ENCODE results near the gene SETX.

The SETX gene

GRCh38 chr9:132224645-132225044 is 130.1 kb downstream of the SETX start:
- no peaks in the 10 kb centered on the region for H3K27me3 ChIP-seq (replicated peaks; ENCODE audit: control insufficient read depth, insufficient read depth, low read length, poor library complexity, severe bottlenecking)
- no peak for DNase-seq
- no peaks in the 10 kb centered on the region for H3K4me1 ChIP-seq (ENCODE audit: control insufficient read depth, insufficient read depth, low read length, poor library complexity, severe bottlenecking)
- H3K27ac ChIP-seq (ENCODE audit: insufficient read depth, low read length, poor library complexity, severe bottlenecking) = no peak overlapping the region
- no peaks in the 10 kb centered on the region for H3K9me3 ChIP-seq (ENCODE audit: control insufficient read depth, low read length)
- H3K36me3 ChIP-seq (ENCODE audit: control insufficient read depth, insufficient read depth, low read length) = no peaks in the 10 kb centered on the region
- H3K4me3 ChIP-seq (ENCODE audit: insufficient read depth, low read depth, low read length, poor library complexity, severe bottlenecking) = no peak overlapping the region

DNA sequence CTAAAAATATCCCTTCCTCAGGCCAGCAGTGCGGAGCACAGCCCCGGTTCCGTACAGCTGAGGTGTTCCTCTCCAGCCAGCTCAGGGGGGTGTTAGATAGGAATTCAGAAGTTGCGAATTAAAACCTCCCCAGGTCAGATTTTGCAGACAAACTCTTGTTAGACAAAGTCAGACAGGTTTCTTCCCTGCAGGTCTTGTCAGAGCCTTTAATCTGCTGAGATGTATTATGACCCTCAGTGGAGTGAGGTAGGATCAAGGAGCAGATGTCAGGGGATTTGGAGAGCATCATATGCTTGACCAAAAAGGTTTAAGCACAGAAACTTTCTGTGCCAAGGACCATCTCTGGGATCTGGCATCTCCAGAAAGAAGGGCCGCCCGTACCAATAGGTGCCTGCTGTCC is 132.8 kb downstream of the SETX start:
- Histone ChIP-seq H3K9me3 (ENCODE audit: control insufficient read depth, low read length) (no peaks in the 10 kb centered on the region), H3K27ac (ENCODE audit: insufficient read depth, low read length, poor library complexity, severe bottlenecking) (no peak overlapping the region), H3K27me3 (replicated peaks; ENCODE audit: control insufficient read depth, insufficient read depth, low read length, poor library complexity, severe bottlenecking) (no peaks in the 10 kb centered on the region), H3K4me1 (ENCODE audit: control insufficient read depth, insufficient read depth, low read length, poor library complexity, severe bottlenecking) (no peaks in the 10 kb centered on the region), H3K4me3 (ENCODE audit: insufficient read depth, low read depth, low read length, poor library complexity, severe bottlenecking) (no peak overlapping the region), H3K36me3 (ENCODE audit: control insufficient read depth, insufficient read depth, low read length) (no peaks in the 10 kb centered on the region)
- no peak for DNase-seq

GRCh38 chr9:132218208-132218607 is 136.6 kb downstream of the SETX start:
- Histone ChIP-seq H3K27me3 (replicated peaks; ENCODE audit: control insufficient read depth, insufficient read depth, low read length, poor library complexity, severe bottlenecking) (no peaks in the 10 kb centered on the region), H3K36me3 (ENCODE audit: control insufficient read depth, insufficient read depth, low read length) (no peaks in the 10 kb centered on the region), H3K4me1 (ENCODE audit: control insufficient read depth, insufficient read depth, low read length, poor library complexity, severe bottlenecking) (no peaks in the 10 kb centered on the region), H3K9me3 (ENCODE audit: control insufficient read depth, low read length) (no peaks in the 10 kb centered on the region), H3K4me3 (ENCODE audit: insufficient read depth, low read depth, low read length, poor library complexity, severe bottlenecking) (no peak overlapping the region), H3K27ac (ENCODE audit: insufficient read depth, low read length, poor library complexity, severe bottlenecking) (no peak overlapping the region)
- no peak for DNase-seq

DNA sequence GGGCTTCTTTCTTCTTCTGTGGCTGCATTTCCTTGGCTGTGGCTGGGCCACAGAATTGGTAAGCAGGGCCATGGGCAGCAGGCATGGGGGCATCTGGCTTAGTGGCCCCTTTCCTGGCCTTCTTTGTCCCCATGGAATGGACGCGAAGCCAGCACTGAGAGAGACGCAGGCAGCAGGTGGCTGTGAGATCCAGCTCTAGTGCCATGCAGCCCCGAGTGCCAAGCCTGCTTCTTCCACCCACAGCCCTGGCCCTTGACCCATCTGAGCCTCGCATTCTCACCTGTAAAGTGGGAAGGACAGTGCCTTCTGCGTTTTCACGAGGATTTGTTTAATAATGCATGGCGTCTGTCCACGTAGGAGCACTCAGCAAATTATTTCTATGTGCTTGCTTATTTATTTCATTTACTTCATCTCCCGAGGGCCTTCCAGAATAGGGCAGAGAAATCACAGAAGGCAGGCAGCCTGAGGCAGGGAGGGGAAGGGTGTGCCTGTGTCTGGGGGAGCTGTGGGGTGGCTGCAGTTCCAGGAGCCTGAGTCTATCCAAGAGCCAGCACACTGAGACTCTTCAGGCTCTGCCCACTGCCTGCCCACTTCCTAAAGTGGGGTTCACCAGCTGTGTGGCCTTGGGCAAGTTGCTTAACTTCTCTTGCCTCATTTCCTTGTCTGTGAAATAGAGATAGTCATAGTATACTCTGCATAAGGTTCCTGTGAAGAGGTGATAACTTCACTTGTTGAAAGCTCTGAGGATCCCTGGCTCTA is 137.7 kb downstream of the SETX start:
- no peaks in the 10 kb centered on the region for H3K4me1 ChIP-seq (ENCODE audit: control insufficient read depth, insufficient read depth, low read length, poor library complexity, severe bottlenecking)
- no peaks in the 10 kb centered on the region for H3K36me3 ChIP-seq (ENCODE audit: control insufficient read depth, insufficient read depth, low read length)
- H3K27me3 ChIP-seq (replicated peaks; ENCODE audit: control insufficient read depth, insufficient read depth, low read length, poor library complexity, severe bottlenecking) = no peaks in the 10 kb centered on the region
- no peak overlapping the region for H3K27ac ChIP-seq (ENCODE audit: insufficient read depth, low read length, poor library complexity, severe bottlenecking)
- H3K9me3 ChIP-seq (ENCODE audit: control insufficient read depth, low read length) = no peaks in the 10 kb centered on the region
- no peak overlapping the region for H3K4me3 ChIP-seq (ENCODE audit: insufficient read depth, low read depth, low read length, poor library complexity, severe bottlenecking)
- no peak for DNase-seq

GRCh38 chr9:132214027-132214622 is 140.7 kb downstream of the SETX start:
- Histone ChIP-seq H3K9me3 (ENCODE audit: control insufficient read depth, low read length) (no peaks in the 10 kb centered on the region), H3K36me3 (ENCODE audit: control insufficient read depth, insufficient read depth, low read length) (no peaks in the 10 kb centered on the region), H3K27ac (ENCODE audit: insufficient read depth, low read length, poor library complexity, severe bottlenecking) (no peak overlapping the region), H3K4me3 (ENCODE audit: insufficient read depth, low read depth, low read length, poor library complexity, severe bottlenecking) (no peak overlapping the region), H3K27me3 (replicated peaks; ENCODE audit: control insufficient read depth, insufficient read depth, low read length, poor library complexity, severe bottlenecking) (no peaks in the 10 kb centered on the region), H3K4me1 (ENCODE audit: control insufficient read depth, insufficient read depth, low read length, poor library complexity, severe bottlenecking) (no peaks in the 10 kb centered on the region)
- no peak for DNase-seq

DNA sequence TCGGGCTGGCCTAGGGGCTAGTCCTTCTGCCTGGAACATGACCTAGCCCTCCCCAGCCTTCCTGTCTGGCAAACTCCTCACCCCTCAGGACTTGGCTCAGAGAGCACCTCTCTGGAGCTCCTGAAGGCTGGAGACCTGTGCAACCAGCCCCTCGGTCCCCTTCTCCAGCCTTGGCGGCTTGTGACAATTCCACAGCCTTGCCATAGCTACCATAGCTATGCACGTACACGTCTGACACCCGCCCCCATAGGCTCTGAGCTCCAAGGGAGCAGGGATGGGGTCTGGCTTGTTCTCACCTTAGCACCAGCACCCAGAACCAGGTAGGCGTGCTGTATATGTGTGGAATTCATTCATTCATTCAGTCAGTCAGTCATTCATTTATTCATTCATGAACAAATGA is 143.2 kb downstream of the SETX start:
- no peaks in the 10 kb centered on the region for H3K27me3 ChIP-seq (replicated peaks; ENCODE audit: control insufficient read depth, insufficient read depth, low read length, poor library complexity, severe bottlenecking)

More for the DNA sequence above, 143.2 kb downstream of the SETX start:
- no peaks in the 10 kb centered on the region for H3K4me1 ChIP-seq (ENCODE audit: control insufficient read depth, insufficient read depth, low read length, poor library complexity, severe bottlenecking)
- H3K9me3 ChIP-seq (ENCODE audit: control insufficient read depth, low read length) = no peaks in the 10 kb centered on the region
- no peak overlapping the region for H3K27ac ChIP-seq (ENCODE audit: insufficient read depth, low read length, poor library complexity, severe bottlenecking)
- no peak for DNase-seq
- H3K4me3 ChIP-seq (ENCODE audit: insufficient read depth, low read depth, low read length, poor library complexity, severe bottlenecking) = no peak overlapping the region
- no peaks in the 10 kb centered on the region for H3K36me3 ChIP-seq (ENCODE audit: control insufficient read depth, insufficient read depth, low read length)

Data from effector memory CD4-positive, alpha-beta T cell (primary cell).